LHCN-M2 (cell line): ENCODE measurements around the gene MAEL. TPM values are rescaled to one million over a fixed set of nuclear protein-coding genes. Genes with fewer than 3 reads are reported as not detected.

ENCODE experiments used
- DNase-seq: peaks from one replicate; pipeline ENCODE4 v3.0.0-alpha.2; 2012; ENCODE audit warnings: low read depth
- polyA plus RNA-seq: library from polyadenylated mRNA; unstranded; fragments of >200 nt; gene quantifications from one replicate; pipeline ENCODE4 v1.2.1, GENCODE V29; 2012; ENCODE audit warnings: missing spikeins
- total RNA-seq: library from RNA; depleted of rRNA; stranded (reverse); fragments of >200 nt; gene quantifications from 2 replicates; pipeline ENCODE4 v1.2.3, GENCODE V29; 2014; rRNA removed

The MAEL gene
- total RNA-seq: not detected in 2 replicates
- not detected for polyA plus RNA-seq

- DNase-seq: no peak
Measured at GRCh38 chr1:166988974-166989515, at the start of gene MAEL. MAEL (plus strand) TSS chr1:166989280; CDS start chr1:166989353, 73 bp downstream.

- DNase-seq: no peak
Measured at GRCh38 chr1:166939741-166940375, 49.2 kb upstream of the MAEL start.

- peak; percentile 70 for DNase-seq
Measured at GRCh38 chr1:166944186-166944967, 44.7 kb upstream of the MAEL start.

- peak; percentile 68 for DNase-seq
Measured at GRCh38 chr1:166947398-166948043, 41.6 kb upstream of the MAEL start.

- DNase-seq: no peak
Measured at GRCh38 chr1:166948856-166949350, 40.2 kb upstream of the MAEL start.

- no peak for DNase-seq
Measured at GRCh38 chr1:166950156-166950555, 38.9 kb upstream of the MAEL start.

- DNase-seq: no peak
Measured at GRCh38 chr1:166951050-166951449, 38.0 kb upstream of the MAEL start.

- DNase-seq: peak; percentile 51
Measured at GRCh38 chr1:166952002-166952746, 36.9 kb upstream of the MAEL start.

- no peak for DNase-seq
Measured at GRCh38 chr1:166953491-166953890, 35.6 kb upstream of the MAEL start.

- no peak for DNase-seq
Measured at GRCh38 chr1:166956057-166956850, 32.8 kb upstream of the MAEL start.

GRCh38 chr1:166956872-166957271 lies 32.2 kb upstream of the MAEL start:
- DNase-seq: no peak

- DNase-seq: no peak
Measured at GRCh38 chr1:166960858-166961474, 28.1 kb upstream of the MAEL start.

GRCh38 chr1:166969074-166969677 lies 19.9 kb upstream of the MAEL start:
- no peak for DNase-seq

- no peak for DNase-seq
Measured at GRCh38 chr1:166971252-166971651, 17.8 kb upstream of the MAEL start.

GRCh38 chr1:166972193-166972592 lies 16.9 kb upstream of the MAEL start:
- DNase-seq: no peak

- DNase-seq: no peak
Measured at GRCh38 chr1:166972826-166973225, 16.3 kb upstream of the MAEL start.

- no peak for DNase-seq
Measured at GRCh38 chr1:166974647-166975345, 14.3 kb upstream of the MAEL start.

- DNase-seq: no peak
Measured at GRCh38 chr1:166975361-166976129, 13.5 kb upstream of the MAEL start, which contains the start of gene ILDR2. ILDR2 (minus strand) TSS chr1:166975540; CDS start chr1:166975268, 272 bp downstream.
